Suppressor macrophage (primary cell): Measurements from ENCODE around the gene SCNN1B.
"Not testable (repeated sequence)": the region's sequence is repeated elsewhere in the genome, so short reads cannot be mapped to it uniquely, and the experiment has no call there.

Experiments used
- DNase-seq, 4 experiments: peaks; one replicate each; pipeline ENCODE4 v3.0.0-alpha.2; 2020 to 2022

The SCNN1B gene

GRCh38 chr16:23288726-23289512 lies 13.2 kb upstream of the SCNN1B start:
- peak in 1 of 4 experiments; percentile 7 for DNase-seq

DNA sequence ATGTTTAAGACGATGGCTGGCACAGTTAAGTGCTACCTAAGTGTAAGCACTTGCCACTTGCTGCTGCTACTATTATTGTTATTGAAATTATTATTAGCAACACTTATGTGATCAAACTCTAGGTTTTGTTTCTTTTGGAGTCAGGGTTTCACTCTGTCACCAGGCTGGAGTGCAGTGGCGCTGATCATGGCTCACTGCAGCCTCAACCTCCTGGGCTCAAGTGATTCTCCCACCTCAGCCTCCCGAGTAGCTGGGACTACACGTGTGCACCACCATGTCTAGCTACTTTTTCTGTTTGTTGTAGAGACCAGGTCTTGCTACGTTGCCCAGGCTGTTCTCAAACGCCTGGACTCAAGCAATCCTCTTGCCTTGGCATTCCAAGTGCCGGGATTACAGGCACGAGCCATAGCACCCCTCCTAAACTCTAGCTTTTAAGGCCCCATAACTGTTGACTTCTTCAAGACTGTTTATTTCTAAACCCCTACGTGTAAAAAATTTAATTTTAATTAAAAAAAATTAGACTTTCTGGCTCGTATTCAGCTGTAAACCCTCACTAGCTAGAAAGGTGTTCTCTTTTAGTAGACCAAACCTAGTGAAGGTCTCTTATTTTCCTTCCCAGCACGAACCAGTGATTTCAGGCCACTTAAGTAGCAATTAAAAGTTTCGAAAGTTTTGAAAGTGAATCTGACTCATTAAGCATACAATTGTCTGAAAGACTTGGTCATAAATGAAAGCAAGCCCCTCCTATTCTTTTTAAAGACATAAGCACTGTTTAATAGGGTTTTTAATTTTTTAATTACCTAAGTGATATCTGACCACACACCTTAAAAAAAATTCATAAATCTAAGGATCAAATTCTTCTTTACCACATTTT lies 11.7 kb upstream of the SCNN1B start:
- no peak for DNase-seq

DNA sequence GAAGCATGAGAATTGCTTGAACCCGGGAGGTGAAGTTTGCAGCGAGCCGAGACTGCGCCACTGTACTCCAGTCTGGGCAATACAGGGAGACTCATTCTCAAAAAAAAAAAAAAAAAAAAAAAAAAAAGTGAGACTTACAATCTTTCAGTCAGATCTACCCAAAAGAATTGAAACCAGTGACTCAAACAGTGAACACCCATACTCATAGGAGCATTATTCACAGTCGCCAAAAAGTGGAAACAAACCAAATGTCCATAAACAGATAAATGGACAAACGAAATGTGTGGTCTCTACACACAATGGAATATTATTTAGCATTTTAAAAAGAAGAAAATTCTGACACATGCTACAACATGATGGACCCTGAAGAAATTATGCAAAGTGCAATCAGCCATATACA lies 9.1 kb upstream of the SCNN1B start:
- DNase-seq = no peak

- DNase-seq = no peak
These were observed 7.8 kb upstream of the SCNN1B start for GRCh38 chr16:23294260-23294659.

DNA sequence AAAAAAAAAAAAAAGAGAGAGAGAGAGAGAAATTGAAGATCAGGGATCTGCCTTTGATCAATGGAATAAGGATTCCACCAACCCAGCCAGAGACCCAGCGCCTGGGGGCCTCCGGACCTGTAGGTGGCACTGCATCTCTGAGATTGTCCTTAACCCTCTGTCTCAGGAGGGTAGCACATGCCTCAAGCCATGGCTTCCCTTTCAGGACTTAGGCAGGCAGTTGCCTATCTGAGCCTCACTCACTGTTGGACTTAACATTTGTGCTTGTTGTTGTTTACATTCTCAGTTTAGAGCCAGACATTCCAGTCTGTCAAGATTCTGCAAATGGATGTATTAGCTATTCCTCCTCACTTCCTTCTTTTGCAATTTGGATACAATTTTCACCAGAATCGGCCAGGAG lies 5.1 kb upstream of the SCNN1B start:
- DNase-seq = peak in 2 of 4 experiments; percentile 6 to 7

GRCh38 chr16:23298290-23298915 lies 3.7 kb upstream of the SCNN1B start:
- DNase-seq = no peak

- not testable (repeated sequence) for DNase-seq
These were observed 2.3 kb upstream of the SCNN1B start for GRCh38 chr16:23299815-23300214.

GRCh38 chr16:23301251-23302044 lies 654 bp upstream of the SCNN1B start:
- no peak for DNase-seq

GRCh38 chr16:23303685-23304084 lies 1.6 kb downstream of the SCNN1B start:
- no peak for DNase-seq

GRCh38 chr16:23304620-23305019 lies 2.5 kb downstream of the SCNN1B start:
- DNase-seq = no peak

- DNase-seq = no peak
These were observed 4.3 kb downstream of the SCNN1B start for GRCh38 chr16:23306199-23307100.

DNA sequence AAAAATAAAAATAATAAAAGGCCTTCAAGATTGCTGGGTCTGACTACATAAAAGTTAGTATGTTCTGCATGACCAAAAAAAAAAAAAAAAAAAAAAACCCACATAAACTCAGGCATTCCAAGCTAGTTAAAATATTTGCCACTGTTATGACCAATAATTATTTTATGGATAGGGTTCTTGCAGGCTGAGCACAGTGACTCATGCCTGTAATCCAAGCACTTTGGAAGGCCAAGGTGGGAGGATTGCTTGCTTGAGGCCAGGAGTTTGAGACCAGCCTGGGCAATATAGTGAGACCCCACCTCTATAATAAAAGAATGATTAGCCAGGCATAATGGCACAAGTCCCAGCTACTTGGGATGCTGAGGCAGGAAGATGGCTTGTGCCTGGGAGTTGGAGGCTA lies 8.1 kb downstream of the SCNN1B start:
- no peak for DNase-seq

GRCh38 chr16:23310744-23311143 lies 8.6 kb downstream of the SCNN1B start:
- DNase-seq = no peak

GRCh38 chr16:23316232-23316631 lies 14.1 kb downstream of the SCNN1B start:
- DNase-seq = no peak

DNA sequence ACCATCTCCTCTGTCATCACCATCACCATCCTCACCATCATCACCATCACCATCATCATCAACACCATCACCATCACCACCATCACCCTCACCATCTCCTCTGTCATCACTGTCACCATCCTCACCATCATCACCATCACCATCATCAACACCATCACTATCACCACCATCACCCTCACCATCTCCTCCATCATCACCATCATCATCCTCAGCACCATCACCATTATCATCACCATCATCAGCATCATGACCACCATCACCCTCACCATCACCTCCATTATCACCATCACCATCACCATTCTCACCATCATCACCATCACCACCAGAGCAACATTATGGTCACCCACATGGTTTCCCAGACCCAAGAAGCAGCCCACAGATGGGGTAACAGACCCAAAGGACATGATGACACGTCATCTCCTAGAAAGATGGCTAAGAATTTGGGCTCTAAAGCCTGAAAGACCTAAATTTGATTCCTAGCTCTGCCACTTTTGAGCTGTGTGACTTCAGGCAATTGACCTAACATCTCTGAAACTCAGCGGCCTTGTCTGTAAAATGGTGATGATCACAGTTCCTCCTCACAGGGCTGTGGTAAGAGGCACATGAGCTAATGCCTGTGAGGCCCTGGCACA lies 14.6 kb downstream of the SCNN1B start:
- DNase-seq = no peak

GRCh38 chr16:23317266-23317661 lies 15.2 kb downstream of the SCNN1B start:
- DNase-seq = no peak

GRCh38 chr16:23317751-23318150 lies 15.6 kb downstream of the SCNN1B start:
- DNase-seq = no peak

- no peak for DNase-seq
These were observed 16.5 kb downstream of the SCNN1B start for GRCh38 chr16:23318639-23319038.

DNA sequence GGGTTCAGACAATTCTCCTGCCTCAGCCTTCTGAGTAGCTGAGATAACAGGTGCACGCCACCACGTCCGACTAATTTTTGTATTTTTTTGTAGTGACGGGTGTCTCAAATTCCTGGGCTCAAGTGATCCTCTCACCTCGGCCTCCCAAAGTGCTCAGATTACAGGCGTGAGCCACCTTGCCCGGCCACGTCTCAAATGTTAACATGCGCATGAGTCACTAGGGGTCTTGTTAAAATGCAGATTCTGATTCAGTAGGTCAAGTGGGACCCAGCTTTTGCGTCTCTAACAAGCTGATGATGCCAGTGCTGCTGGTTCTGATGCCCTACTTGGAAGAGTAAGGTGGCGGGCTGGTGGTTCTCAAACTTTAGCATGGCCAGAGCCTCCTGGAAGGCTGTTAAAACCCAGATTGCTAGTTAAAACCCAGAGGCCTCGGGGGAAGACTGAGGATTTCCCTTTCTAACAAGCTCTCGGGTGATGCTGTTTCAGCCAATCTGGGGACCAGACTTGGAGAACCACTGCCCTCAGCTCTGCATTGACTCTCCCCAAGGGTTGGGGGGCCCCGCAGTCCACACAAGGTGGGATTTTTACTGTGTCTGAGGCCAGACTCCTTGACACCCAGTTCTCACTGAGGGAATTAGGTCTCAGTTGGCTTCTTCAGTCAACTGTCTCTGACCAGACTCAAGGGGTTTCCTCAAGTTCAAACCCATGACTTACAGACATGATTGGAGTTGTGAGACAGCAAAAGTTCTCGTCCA lies 17.9 kb downstream of the SCNN1B start:
- no peak for DNase-seq

GRCh38 chr16:23320693-23321092 lies 18.6 kb downstream of the SCNN1B start:
- DNase-seq = no peak
